H1 (cell line): ENCODE measurements around the gene MSI2. TPM values are rescaled to one million over a fixed set of nuclear protein-coding genes. Genes with fewer than 3 reads are reported as not detected.
A peak's percentile ranks its signal among the peaks of the same experiment; 100 is the strongest.

Experiments used
- CTCF ChIA-PET: fragments of 300-600 bp; sonication (Branson Sonifier 250); formaldehyde crosslinking; loops from one replicate; lab custom pipeline; 2021; ENCODE audit not compliant: partially characterized antibody; lab: Charles Lee
- POLR2A ChIA-PET: fragments of 300-600 bp; sonication (Branson Sonifier 250); formaldehyde crosslinking; loops from one replicate; lab custom pipeline; 2021; ENCODE audit warnings: inconsistent platforms; ENCODE audit not compliant: partially characterized antibody; lab: Charles Lee
- DNase-seq, 2 experiments: peaks; one replicate each; pipeline versions ENCODE4 v3.0.0 to v3.0.0-alpha.2; 2010 to 2022; ENCODE audit warnings: low spot score in 2 of 2, low read depth in 1 of 2, mixed read lengths in 1 of 2
- FAIRE-seq: peaks from 2 replicates; lab custom pipeline; 2011; peaks lifted over from hg19 to GRCh38; lab: Jason Lieb, UNC
- H2AFZ ChIP-seq: 2 replicates; pipeline ENCODE4 v1.8.1; 2012; ENCODE audit warnings: low read length, inconsistent platforms
- H2AK5ac ChIP-seq: 2 replicates; pipeline ENCODE4 v1.6.1; 2013; ENCODE audit warnings: low read depth, low read length
- H2BK120ac ChIP-seq: replicated peaks from 2 replicates; pipeline ENCODE3; 2013; ENCODE audit warnings: low read depth, low read length, inconsistent platforms
- H2BK12ac ChIP-seq: 2 replicates; pipeline ENCODE4 v1.6.1; 2013; ENCODE audit warnings: low read depth, low read length
- H2BK15ac ChIP-seq: 2 replicates; pipeline ENCODE4 v1.6.1; 2013; ENCODE audit warnings: low read length
- H2BK20ac ChIP-seq: 2 replicates; pipeline ENCODE4 v1.6.1; 2013; ENCODE audit warnings: low read length
- H2BK5ac ChIP-seq: 2 replicates; pipeline ENCODE4 v1.6.1; 2013; ENCODE audit warnings: low read depth, low read length
- H3K14ac ChIP-seq: 2 replicates; pipeline ENCODE4 v1.6.1; 2013; ENCODE audit warnings: inconsistent platforms; ENCODE audit not compliant: insufficient read length
- H3K18ac ChIP-seq: 2 replicates; pipeline ENCODE4 v1.6.1; 2013; ENCODE audit warnings: low read length; ENCODE audit errors: extremely low read depth
- H3K23ac ChIP-seq: 2 replicates; pipeline ENCODE4 v1.6.1; 2013; ENCODE audit warnings: inconsistent platforms; ENCODE audit not compliant: insufficient read length
- H3K23me2 ChIP-seq: 2 replicates; pipeline ENCODE4 v1.6.1; 2013; ENCODE audit warnings: low read depth, low read length
- H3K27ac ChIP-seq: 2 replicates; pipeline ENCODE4 v1.6.1; 2011; ENCODE audit warnings: low read depth, low read length, inconsistent platforms
- H3K27me3 ChIP-seq, 4 experiments: replicated peaks in 1 of 4; 1 replicate in 1 of 4; 2 replicates in 3 of 4; pipeline versions ENCODE4 v1.6.1 to v1.8.1; 2011 to 2013; ENCODE audit warnings: low read length in 3 of 4, mild to moderate bottlenecking in 3 of 4, inconsistent platforms in 2 of 4, mixed read lengths in 2 of 4, moderate library complexity in 1 of 4; ENCODE audit not compliant: control insufficient read depth in 3 of 4, insufficient read depth in 3 of 4; ENCODE audit errors: extremely low read depth in 1 of 4
- H3K36me3 ChIP-seq, 4 experiments: 2 replicates each; pipeline versions ENCODE4 v1.6.1 to v1.8.1; 2011 to 2013; ENCODE audit warnings: mild to moderate bottlenecking in 4 of 4, low read length in 3 of 4, moderate library complexity in 2 of 4, control low read depth in 1 of 4, inconsistent platforms in 1 of 4; ENCODE audit not compliant: insufficient read depth in 4 of 4, control insufficient read depth in 2 of 4
- H3K4ac ChIP-seq: replicated peaks from 2 replicates; pipeline ENCODE3; 2013; ENCODE audit warnings: low read length, low read depth, mixed read lengths, inconsistent platforms; ENCODE audit not compliant: insufficient read length
- H3K4me1 ChIP-seq, 4 experiments: replicated peaks in 1 of 4; 1 replicate in 1 of 4; 2 replicates in 3 of 4; pipeline versions ENCODE4 v1.6.1 to v1.8.1; 2011 to 2013; ENCODE audit warnings: low read length in 3 of 4, inconsistent platforms in 2 of 4, mixed read lengths in 1 of 4; ENCODE audit not compliant: insufficient read depth in 4 of 4, control insufficient read depth in 3 of 4
- H3K4me2 ChIP-seq, 2 experiments: 2 replicates each; pipeline versions ENCODE4 v1.6.1 to v1.8.1; 2011 to 2013; ENCODE audit warnings: low read depth in 2 of 2, low read length in 2 of 2, control low read depth in 1 of 2, inconsistent platforms in 1 of 2, mild to moderate bottlenecking in 1 of 2; ENCODE audit not compliant: insufficient read depth in 1 of 2
- H3K4me3 ChIP-seq, 4 experiments: fragments of 200-600, 300-600 bp in 1 of 4; sonication (generic), shearing (Covaris generic), sonication (Bioruptor Twin) in 1 of 4; 2 replicates each; pipeline versions ENCODE4 v1.5.1 to v1.8.1; 2011 to 2016; ENCODE audit warnings: low read length in 4 of 4, low read depth in 3 of 4, control low read depth in 2 of 4, inconsistent platforms in 2 of 4, mild to moderate bottlenecking in 2 of 4, mixed read lengths in 1 of 4, moderate library complexity in 1 of 4; ENCODE audit not compliant: insufficient read depth in 2 of 4; ENCODE audit errors: extremely low read depth in 1 of 4
- H3K56ac ChIP-seq: replicated peaks from 2 replicates; pipeline ENCODE3; 2013; ENCODE audit warnings: low read depth, mild to moderate bottlenecking, mixed read lengths, low read length, inconsistent platforms; ENCODE audit not compliant: insufficient read length
- H3K79me1 ChIP-seq: 2 replicates; pipeline ENCODE4 v1.6.1; 2013; ENCODE audit warnings: low read depth, low read length, control low read depth
- H3K79me2 ChIP-seq, 2 experiments: 2 replicates each; pipeline versions ENCODE4 v1.6.1 to v1.8.1; 2012 to 2013; ENCODE audit warnings: low read length in 2 of 2, mild to moderate bottlenecking in 2 of 2, inconsistent platforms in 1 of 2; ENCODE audit not compliant: insufficient read depth in 2 of 2, control insufficient read depth in 1 of 2
- H3K9ac ChIP-seq, 4 experiments: replicated peaks in 1 of 4; 1 replicate in 1 of 4; 2 replicates in 3 of 4; pipeline versions ENCODE4 v1.6.1 to v1.8.1; 2011 to 2013; ENCODE audit warnings: low read depth in 3 of 4, low read length in 3 of 4, control low read depth in 2 of 4, mild to moderate bottlenecking in 2 of 4, moderate library complexity in 2 of 4, inconsistent platforms in 1 of 4; ENCODE audit errors: extremely low read depth in 1 of 4
- H3K9me3 ChIP-seq, 2 experiments: 2 replicates each; pipeline versions ENCODE4 v1.6.1 to v1.8.1; 2012 to 2013; ENCODE audit warnings: mild to moderate bottlenecking in 2 of 2, moderate library complexity in 2 of 2, control low read depth in 1 of 2, inconsistent platforms in 1 of 2, low read depth in 1 of 2, low read length in 1 of 2, mixed read lengths in 1 of 2; ENCODE audit not compliant: insufficient read depth in 2 of 2
- H4K20me1 ChIP-seq, 2 experiments: replicated peaks in 1 of 2; 2 replicates each; pipeline versions ENCODE3 to v1.8.1; 2011 to 2013; ENCODE audit warnings: inconsistent platforms in 2 of 2, low read length in 2 of 2, mild to moderate bottlenecking in 1 of 2; ENCODE audit not compliant: insufficient read depth in 2 of 2, control insufficient read depth in 1 of 2
- H4K5ac ChIP-seq: 2 replicates; pipeline ENCODE4 v1.6.1; 2013; ENCODE audit warnings: low read length, low read depth, mixed read lengths, inconsistent platforms; ENCODE audit not compliant: insufficient read length
- H4K8ac ChIP-seq: 2 replicates; pipeline ENCODE4 v1.8.0; 2013; ENCODE audit warnings: mild to moderate bottlenecking, moderate library complexity, low read length, inconsistent platforms; ENCODE audit not compliant: insufficient read depth; ENCODE audit errors: extremely low read depth
- H4K91ac ChIP-seq: replicated peaks from 2 replicates; pipeline ENCODE3; 2013; ENCODE audit warnings: low read length, mixed read lengths, inconsistent platforms; ENCODE audit not compliant: insufficient read length
- ASH2L ChIP-seq: fragments of 200-600, 300-600 bp; sonication (generic); IDR thresholded peaks from one replicate; pipeline ENCODE4 v1.7.1; 2017; ENCODE audit warnings: low read length
- BACH1 ChIP-seq: IDR thresholded peaks from 2 replicates; pipeline ENCODE4 v1.6.1; 2012; ENCODE audit warnings: low read length, improper control_type of control experiment
- CEBPB ChIP-seq: IDR thresholded peaks from 2 replicates; pipeline ENCODE4 v1.6.1; 2012; ENCODE audit warnings: low read depth, low read length
- EGR1 ChIP-seq: IDR thresholded peaks from 2 replicates; pipeline ENCODE4 v1.6.1; 2011; ENCODE audit warnings: low read depth, low read length, borderline replicate concordance
- EZH2 ChIP-seq: fragments of 200-600 bp; sonication (generic); IDR thresholded peaks from 2 replicates; pipeline ENCODE4 v1.7.1; 2012; ENCODE audit warnings: low read depth, mild to moderate bottlenecking, moderate library complexity, low read length, inconsistent platforms; ENCODE audit not compliant: severe bottlenecking
- HDAC2 ChIP-seq, 2 experiments: fragments of 300-600 bp in 1 of 2; sonication (generic) in 1 of 2; IDR thresholded peaks; 2 replicates each; pipeline ENCODE4 v1.6.1; 2011 to 2012; ENCODE audit warnings: low read depth in 2 of 2, low read length in 2 of 2, mild to moderate bottlenecking in 2 of 2, moderate library complexity in 2 of 2, borderline replicate concordance in 1 of 2, inconsistent platforms in 1 of 2
- JUND ChIP-seq: IDR thresholded peaks from 2 replicates; pipeline ENCODE4 v1.6.1; 2011; ENCODE audit warnings: mild to moderate bottlenecking, improper control_type of control experiment, low read length
- PHF8 ChIP-seq: fragments of 200-600 bp; sonication (generic); conservative IDR thresholded peaks from 2 replicates; pipeline ENCODE4 v1.7.1; 2012; ENCODE audit warnings: low read depth, mild to moderate bottlenecking, inconsistent platforms, low read length, moderate library complexity
- POU5F1 ChIP-seq: IDR thresholded peaks from 2 replicates; pipeline ENCODE4 v1.6.1; 2011; ENCODE audit warnings: low read depth, mild to moderate bottlenecking, low read length, moderate library complexity
- SP4 ChIP-seq: IDR thresholded peaks from 2 replicates; pipeline ENCODE4 v1.6.1; 2012; ENCODE audit warnings: low read length, inconsistent platforms
- WGBS, 2 experiments: shearing (Covaris generic) in 1 of 2; methylation state at CpG; one replicate each; pipeline versions ENCODE4 v1.1.6 to v1.1.7; 2013 to 2015; ENCODE audit warnings: low lambda C conversion rate in 2 of 2, mixed read lengths in 2 of 2, inconsistent platforms in 1 of 2, low coverage in 1 of 2, missing lambda C conversion rate in 1 of 2; ENCODE audit not compliant: insufficient replicate concordance in 2 of 2, insufficient coverage in 1 of 2, insufficient read length in 1 of 2; ENCODE audit errors: extremely low coverage in 1 of 2, missing lambda C conversion rate in 1 of 2; 5-methylcytosine and 5-hydroxymethylcytosine counted together
- polyA plus RNA-seq, 7 experiments: library from polyadenylated mRNA; depleted of rRNA in 3 of 7; stranded (reverse) in 5 of 7; unstranded in 2 of 7; fragments of >200 nt in 5 of 7; fragments of 200-250 nt in 2 of 7; gene quantifications; 1 replicate in 5 of 7; 2 replicates in 1 of 7; 4 replicates in 1 of 7; pipeline versions ENCODE4 v1.2.1 to v1.2.3, GENCODE V29; 2011 to 2013; ENCODE audit warnings: missing spikeins in 2 of 7, mixed read lengths in 2 of 7
- total RNA-seq: library from RNA; stranded (reverse); fragmentation: NEBNext Ultra II Directional; extraction: Animal tissue kit (Norgen Biotek cat#: 25700); gene quantifications from 2 replicates; pipeline ENCODE4 v1.2.1, GENCODE V29; 2021
- TF ChIP-seq, protein P1 (sequence below): IDR thresholded peaks from 2 replicates; pipeline ENCODE4 v1.6.1; 2012; ENCODE audit warnings: inconsistent platforms
- TF ChIP-seq, protein P2 (sequence below): IDR thresholded peaks from 2 replicates; pipeline ENCODE4 v1.6.1; 2012; ENCODE audit warnings: low read length, inconsistent platforms

The MSI2 gene
- total and polyA plus RNA-seq, 2 of the 8 experiments (the other 6 are each of a cell fraction or from before 2014, with no cell fraction given): 36.7 to 80.6 TPM

DNA sequence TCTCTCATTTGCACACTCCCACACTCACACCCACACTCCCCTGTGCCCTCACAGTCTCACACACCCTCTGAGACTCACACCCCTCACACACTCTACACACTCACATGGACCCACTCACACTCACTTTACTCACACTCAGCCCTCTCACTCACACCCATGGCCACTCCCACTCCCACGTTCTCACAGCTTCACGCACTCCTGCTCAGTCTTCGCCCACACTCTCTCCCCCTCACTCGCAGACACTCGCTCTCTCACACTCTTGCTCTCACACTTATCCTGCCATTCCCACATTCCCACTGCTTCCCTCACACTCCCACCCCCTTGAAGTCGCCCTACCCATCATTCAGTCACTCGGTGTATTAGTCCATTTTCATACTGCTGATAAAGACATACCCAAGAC lies 440.9 kb downstream of the MSI2 start:
- Histone ChIP-seq H3K4me3 (no peak overlapping the region), H4K20me1 (no peaks in the 10 kb centered on the region), H3K14ac (no peak overlapping the region), H3K27me3 (no peaks in the 10 kb centered on the region), H3K79me2 (no peaks in the 10 kb centered on the region), H2AK5ac (no peak overlapping the region), H3K18ac (no peak overlapping the region), H2BK12ac (no peak overlapping the region), H3K27ac (no peak overlapping the region), H3K79me1 (no peaks in the 10 kb centered on the region), H4K8ac (no peak overlapping the region; the same call in 1 of the 2 replicates), H2BK5ac (no peak overlapping the region), H4K5ac (no peak overlapping the region), H3K4ac (no peak overlapping the region), H2BK20ac (no peak overlapping the region), H3K4me2 (no peak overlapping the region), H2BK15ac (no peak overlapping the region; the same call in 1 of the 2 replicates), H3K56ac (no peak overlapping the region), H3K23ac (no peak overlapping the region), H3K9me3 (0 out of 4 replicates have a peak, but pooled peaks cover 0 to 2% of the 10 kb centered on the region in 2 experiments), H3K36me3 (no peaks in the 10 kb centered on the region), H3K9ac (no peak overlapping the region), H2BK120ac (no peak overlapping the region), H4K91ac (no peak overlapping the region), H2AFZ (no peak overlapping the region), H3K4me1 (peaks cover 0 to 6% (median 0%) of the 10 kb centered on the region in 4 experiments; a peak in 1 of 7 replicates), H3K23me2 (0 out of 2 replicates have a peak, but pooled peaks cover 3% of the 10 kb centered on the region)
- FAIRE-seq: no peak
- ChIA-PET POLR2A (no interaction called here), CTCF (interaction anchor here (0.7 to 2.7 kb wide), 6 partner anchors 11 to 575 kb away, joined by 3 to 12 read pairs (median 3); no protein-coding TSS in a partner anchor)
- peak in 1 of 2 experiments; percentile 22 for DNase-seq
- 97% methylated on average over 7 of the region's 7 CpGs; no CpG with 5 or more reads in 1 of the 2 experiments for WGBS, 2 experiments
- TF ChIP-seq PHF8 (no peak), POU5F1 (no peak), BACH1 (no peak), SP4 (no peak), ASH2L (no peak), HDAC2 (IDR thresholded peaks at IDR 0.05; ENCODE audit: borderline replicate concordance in 1 of 2, low read depth in 2 of 2, low read length in 2 of 2) (no peak), CEBPB (no peak), JUND (no peak), EZH2 (no peak), EGR1 (no peak)
- TF ChIP-seq, protein P1, sequence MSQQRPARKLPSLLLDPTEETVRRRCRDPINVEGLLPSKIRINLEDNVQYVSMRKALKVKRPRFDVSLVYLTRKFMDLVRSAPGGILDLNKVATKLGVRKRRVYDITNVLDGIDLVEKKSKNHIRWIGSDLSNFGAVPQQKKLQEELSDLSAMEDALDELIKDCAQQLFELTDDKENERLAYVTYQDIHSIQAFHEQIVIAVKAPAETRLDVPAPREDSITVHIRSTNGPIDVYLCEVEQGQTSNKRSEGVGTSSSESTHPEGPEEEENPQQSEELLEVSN: no peak
- TF ChIP-seq, protein P2, sequence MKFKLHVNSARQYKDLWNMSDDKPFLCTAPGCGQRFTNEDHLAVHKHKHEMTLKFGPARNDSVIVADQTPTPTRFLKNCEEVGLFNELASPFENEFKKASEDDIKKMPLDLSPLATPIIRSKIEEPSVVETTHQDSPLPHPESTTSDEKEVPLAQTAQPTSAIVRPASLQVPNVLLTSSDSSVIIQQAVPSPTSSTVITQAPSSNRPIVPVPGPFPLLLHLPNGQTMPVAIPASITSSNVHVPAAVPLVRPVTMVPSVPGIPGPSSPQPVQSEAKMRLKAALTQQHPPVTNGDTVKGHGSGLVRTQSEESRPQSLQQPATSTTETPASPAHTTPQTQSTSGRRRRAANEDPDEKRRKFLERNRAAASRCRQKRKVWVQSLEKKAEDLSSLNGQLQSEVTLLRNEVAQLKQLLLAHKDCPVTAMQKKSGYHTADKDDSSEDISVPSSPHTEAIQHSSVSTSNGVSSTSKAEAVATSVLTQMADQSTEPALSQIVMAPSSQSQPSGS: no peak
